ENCODE measurements around the gene NOTCH4.
"Not testable (repeated sequence)": the region's sequence is repeated elsewhere in the genome, so short reads cannot be mapped to it uniquely, and the experiment has no call there.

DNA sequence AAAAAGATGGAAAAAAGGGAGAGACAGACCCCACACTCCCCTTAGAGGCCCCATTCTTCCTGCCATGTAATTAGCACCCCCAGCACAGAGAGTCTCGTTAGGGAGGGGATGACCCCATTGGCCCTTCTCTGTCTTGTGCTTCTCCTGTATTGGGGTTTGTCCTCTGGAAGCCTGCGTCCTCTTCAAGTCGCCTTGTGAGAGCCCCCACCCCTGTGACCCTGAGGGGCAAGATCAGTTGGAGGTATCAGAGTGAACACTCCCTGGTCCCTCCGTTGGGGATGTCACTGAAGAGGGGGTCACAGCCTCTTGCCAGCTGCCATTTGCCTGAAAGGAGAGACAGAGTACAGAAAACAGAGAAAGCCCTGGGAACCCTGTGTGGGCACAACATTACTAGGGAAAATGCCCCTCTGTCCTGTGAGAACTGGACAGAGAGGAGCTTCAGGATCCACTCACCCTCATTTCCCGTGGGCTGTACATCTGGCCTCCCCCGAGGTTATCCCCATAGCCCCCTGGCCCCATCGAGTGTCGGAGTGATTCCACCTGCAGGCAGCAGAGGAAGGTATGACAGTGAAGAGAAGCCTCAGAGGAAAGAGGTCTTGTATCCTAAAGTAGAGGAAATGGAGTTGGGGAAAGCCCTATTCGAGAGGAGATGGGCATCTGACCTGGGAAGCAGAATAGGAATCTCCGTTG lies 37.6 kb downstream of the NOTCH4 start:
- TF ChIP-seq RFX5 (IDR thresholded peaks at IDR 0.05; ENCODE audit: low read depth, low read length); CHD1 (IDR thresholded peaks at IDR 0.05; ENCODE audit: low read depth, low read length); MAFK (IDR thresholded peaks at IDR 0.05; ENCODE audit: low read depth, low read length); RCOR1 (IDR thresholded peaks at IDR 0.05; ENCODE audit: insufficient replicate concordance, low read length); FOS (IDR thresholded peaks at IDR 0.05; ENCODE audit: low read depth, low read length); BHLHE40 (IDR thresholded peaks at IDR 0.05; ENCODE audit: low read depth, low read length); POLR2A (IDR thresholded peaks at IDR 0.05; ENCODE audit: low read depth, low read length): not testable (repeated sequence)
- TF ChIP-seq, protein P1, sequence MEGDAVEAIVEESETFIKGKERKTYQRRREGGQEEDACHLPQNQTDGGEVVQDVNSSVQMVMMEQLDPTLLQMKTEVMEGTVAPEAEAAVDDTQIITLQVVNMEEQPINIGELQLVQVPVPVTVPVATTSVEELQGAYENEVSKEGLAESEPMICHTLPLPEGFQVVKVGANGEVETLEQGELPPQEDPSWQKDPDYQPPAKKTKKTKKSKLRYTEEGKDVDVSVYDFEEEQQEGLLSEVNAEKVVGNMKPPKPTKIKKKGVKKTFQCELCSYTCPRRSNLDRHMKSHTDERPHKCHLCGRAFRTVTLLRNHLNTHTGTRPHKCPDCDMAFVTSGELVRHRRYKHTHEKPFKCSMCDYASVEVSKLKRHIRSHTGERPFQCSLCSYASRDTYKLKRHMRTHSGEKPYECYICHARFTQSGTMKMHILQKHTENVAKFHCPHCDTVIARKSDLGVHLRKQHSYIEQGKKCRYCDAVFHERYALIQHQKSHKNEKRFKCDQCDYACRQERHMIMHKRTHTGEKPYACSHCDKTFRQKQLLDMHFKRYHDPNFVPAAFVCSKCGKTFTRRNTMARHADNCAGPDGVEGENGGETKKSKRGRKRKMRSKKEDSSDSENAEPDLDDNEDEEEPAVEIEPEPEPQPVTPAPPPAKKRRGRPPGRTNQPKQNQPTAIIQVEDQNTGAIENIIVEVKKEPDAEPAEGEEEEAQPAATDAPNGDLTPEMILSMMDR (conservative IDR thresholded peaks at IDR 0.05; ENCODE audit: low read depth, low read length): not testable (repeated sequence)
